ENCODE results near the gene C1orf174. TPM values are rescaled to one million over a fixed set of nuclear protein-coding genes. Genes with fewer than 3 reads are reported as not detected.

C1orf174 gene
- total RNA-seq, 4 donors from 2014 or later = 27.3 to 36.6 (median 32.7) TPM

GRCh38 chr1:3930301-3931006 lies 30.4 kb upstream of the C1orf174 start:
- intact Hi-C loops (cut with DNase I) = no loop called here
- Histone ChIP-seq H3K4me1 (no peaks in the 10 kb centered on the region), H3K9me3 (no peaks in the 10 kb centered on the region), H3K27ac (no peak overlapping the region), H3K27me3 (no peaks in the 10 kb centered on the region), H3K36me3 (no peaks in the 10 kb centered on the region), H3K4me3 (replicated peaks in 1 of 3) (no peak overlapping the region)
- no peak for TF ChIP-seq POLR2A (IDR thresholded peaks at IDR 0.05)
- TF ChIP-seq, protein P1, sequence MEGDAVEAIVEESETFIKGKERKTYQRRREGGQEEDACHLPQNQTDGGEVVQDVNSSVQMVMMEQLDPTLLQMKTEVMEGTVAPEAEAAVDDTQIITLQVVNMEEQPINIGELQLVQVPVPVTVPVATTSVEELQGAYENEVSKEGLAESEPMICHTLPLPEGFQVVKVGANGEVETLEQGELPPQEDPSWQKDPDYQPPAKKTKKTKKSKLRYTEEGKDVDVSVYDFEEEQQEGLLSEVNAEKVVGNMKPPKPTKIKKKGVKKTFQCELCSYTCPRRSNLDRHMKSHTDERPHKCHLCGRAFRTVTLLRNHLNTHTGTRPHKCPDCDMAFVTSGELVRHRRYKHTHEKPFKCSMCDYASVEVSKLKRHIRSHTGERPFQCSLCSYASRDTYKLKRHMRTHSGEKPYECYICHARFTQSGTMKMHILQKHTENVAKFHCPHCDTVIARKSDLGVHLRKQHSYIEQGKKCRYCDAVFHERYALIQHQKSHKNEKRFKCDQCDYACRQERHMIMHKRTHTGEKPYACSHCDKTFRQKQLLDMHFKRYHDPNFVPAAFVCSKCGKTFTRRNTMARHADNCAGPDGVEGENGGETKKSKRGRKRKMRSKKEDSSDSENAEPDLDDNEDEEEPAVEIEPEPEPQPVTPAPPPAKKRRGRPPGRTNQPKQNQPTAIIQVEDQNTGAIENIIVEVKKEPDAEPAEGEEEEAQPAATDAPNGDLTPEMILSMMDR (IDR thresholded peaks at IDR 0.05) = no peak
- 64 to 72% methylated on average over 9 of the region's 10 CpGs for WGBS, 2 donors
- no peak for DNase-seq

GRCh38 chr1:3929126-3929525 lies 29.1 kb upstream of the C1orf174 start:
- Histone ChIP-seq H3K9me3 (no peaks in the 10 kb centered on the region), H3K36me3 (no peaks in the 10 kb centered on the region), H3K27me3 (no peaks in the 10 kb centered on the region), H3K27ac (no peak overlapping the region), H3K4me3 (replicated peaks in 1 of 3) (no peak overlapping the region), H3K4me1 (no peaks in the 10 kb centered on the region)
- DNase-seq = no peak
- intact Hi-C loops (cut with DNase I) = no loop called here
- 60 to 72% methylated on average over 5 of the region's 5 CpGs for WGBS, 2 donors
- no peak for TF ChIP-seq POLR2A (IDR thresholded peaks at IDR 0.05)
- TF ChIP-seq, protein P1 (IDR thresholded peaks at IDR 0.05) = no peak

- Histone ChIP-seq H3K4me1 (no peaks in the 10 kb centered on the region), H3K27me3 (no peaks in the 10 kb centered on the region), H3K9me3 (no peaks in the 10 kb centered on the region), H3K27ac (no peak overlapping the region), H3K36me3 (no peaks in the 10 kb centered on the region), H3K4me3 (replicated peaks in 1 of 3) (no peak overlapping the region)
- no peak for DNase-seq
- intact Hi-C loops (cut with DNase I) = no loop called here
- TF ChIP-seq, protein P1 (IDR thresholded peaks at IDR 0.05) = no peak
- no peak for TF ChIP-seq POLR2A (IDR thresholded peaks at IDR 0.05)
- 50 to 55% methylated on average over 7 to 10 of the region's 11 CpGs for WGBS, 2 donors
Measured at GRCh38 chr1:3928586-3928985, 28.5 kb upstream of the C1orf174 start.

GRCh38 chr1:3926956-3927355 lies 26.9 kb upstream of the C1orf174 start:
- no peaks in the 10 kb centered on the region for H3K4me1 ChIP-seq
- H3K27me3 ChIP-seq = no peaks in the 10 kb centered on the region
- H3K27ac ChIP-seq = no peak overlapping the region
- H3K4me3 ChIP-seq (replicated peaks in 1 of 3) = no peak overlapping the region
- intact Hi-C loops (cut with DNase I) = no loop called here
- TF ChIP-seq, protein P1 (IDR thresholded peaks at IDR 0.05) = no peak
- TF ChIP-seq POLR2A (IDR thresholded peaks at IDR 0.05) = no peak
- no peaks in the 10 kb centered on the region for H3K36me3 ChIP-seq
- H3K9me3 ChIP-seq = no peaks in the 10 kb centered on the region
- no peak for DNase-seq

DNA sequence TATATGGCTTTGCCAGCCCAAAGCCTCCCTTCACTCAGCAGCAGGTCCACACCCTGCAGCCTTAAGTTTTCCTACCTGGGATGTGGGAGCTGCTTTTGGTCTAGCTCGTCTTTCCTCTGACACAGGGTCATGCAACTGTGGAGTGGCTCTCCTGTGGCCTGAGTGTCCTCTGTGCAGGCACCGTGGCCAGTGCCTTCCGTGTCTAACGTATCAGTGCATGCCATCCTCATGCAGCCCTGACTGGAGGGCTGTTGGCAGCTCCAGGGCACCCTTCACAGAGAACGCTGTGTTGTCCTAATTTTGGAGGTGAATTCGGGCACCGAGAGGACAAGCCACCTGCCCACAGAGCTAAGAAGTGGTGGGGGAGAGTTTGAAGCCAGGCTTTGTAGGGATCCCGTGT lies 25.7 kb upstream of the C1orf174 start:
- H3K27me3 ChIP-seq = no peaks in the 10 kb centered on the region
- intact Hi-C loops (cut with DNase I) = no loop called here
- WGBS, 2 donors = 69 to 74% methylated on average over 5 to 8 of the region's 8 CpGs

More for the DNA sequence above, 25.7 kb upstream of the C1orf174 start:
- no peaks in the 10 kb centered on the region for H3K9me3 ChIP-seq
- no peak overlapping the region for H3K4me3 ChIP-seq (replicated peaks in 1 of 3)
- H3K27ac ChIP-seq = no peak overlapping the region
- no peaks in the 10 kb centered on the region for H3K4me1 ChIP-seq
- DNase-seq = no peak
- no peaks in the 10 kb centered on the region for H3K36me3 ChIP-seq
- TF ChIP-seq, protein P1 (IDR thresholded peaks at IDR 0.05) = no peak
- TF ChIP-seq POLR2A (IDR thresholded peaks at IDR 0.05) = no peak
